ENCODE results near the gene FBXL17. TPM values are rescaled to one million over a fixed set of nuclear protein-coding genes. Genes with fewer than 3 reads are reported as not detected.

Gene FBXL17
- total RNA-seq, 2 experiments from 2014 or later, result 6.6 to 9.4 TPM

- Mint-ChIP-seq H3K27me3 (ENCODE audit: low read depth) (peaks cover 9% of the 10 kb centered on the region), H3K4me1 (ENCODE audit: low read depth) (no peaks in the 10 kb centered on the region), H3K4me3 (no peak overlapping the region), H3K9me3 (ENCODE audit: insufficient read depth) (no peaks in the 10 kb centered on the region), H3K27ac (no peak overlapping the region), H3K36me3 (ENCODE audit: low read depth) (no peaks in the 10 kb centered on the region)
- DNase-seq (no peak), ATAC-seq (no peak)
- POLR2A ChIA-PET, result no interaction called here
- CTCF ChIA-PET, result no interaction called here
Measured at GRCh38 chr5:107814183-107814827, 567.6 kb downstream of the FBXL17 start.

- H3K4me3 Mint-ChIP-seq, result no peak overlapping the region
- no peaks in the 10 kb centered on the region for H3K36me3 Mint-ChIP-seq (ENCODE audit: low read depth)
- H3K27me3 Mint-ChIP-seq (ENCODE audit: low read depth), result peaks cover 5% of the 10 kb centered on the region
- no peaks in the 10 kb centered on the region for H3K4me1 Mint-ChIP-seq (ENCODE audit: low read depth)
- CTCF ChIA-PET, result no interaction called here
- no peak overlapping the region for H3K27ac Mint-ChIP-seq
- no peak for DNase-seq
- H3K9me3 Mint-ChIP-seq (ENCODE audit: insufficient read depth), result no peaks in the 10 kb centered on the region
- no peak for ATAC-seq
- POLR2A ChIA-PET, result no interaction called here
Measured at GRCh38 chr5:107813559-107813958, 568.3 kb downstream of the FBXL17 start.

- no peaks in the 10 kb centered on the region for H3K36me3 Mint-ChIP-seq (ENCODE audit: low read depth)
- H3K4me1 Mint-ChIP-seq (ENCODE audit: low read depth), result no peaks in the 10 kb centered on the region
- H3K4me3 Mint-ChIP-seq, result no peak overlapping the region
- H3K27me3 Mint-ChIP-seq (ENCODE audit: low read depth), result peaks cover 2% of the 10 kb centered on the region
- no peaks in the 10 kb centered on the region for H3K9me3 Mint-ChIP-seq (ENCODE audit: insufficient read depth)
- no peak for ATAC-seq
- no peak for DNase-seq
- ChIA-PET CTCF (no interaction called here), POLR2A (no interaction called here)
- no peak overlapping the region for H3K27ac Mint-ChIP-seq
Measured at GRCh38 chr5:107812570-107813141, 569.2 kb downstream of the FBXL17 start.

- CTCF ChIA-PET, result no interaction called here
- H3K4me1 Mint-ChIP-seq (ENCODE audit: low read depth), result peaks cover 12% of the 10 kb centered on the region
- no peak for ATAC-seq
- H3K27ac Mint-ChIP-seq, result no peak overlapping the region
- no peaks in the 10 kb centered on the region for H3K9me3 Mint-ChIP-seq (ENCODE audit: insufficient read depth)
- no peaks in the 10 kb centered on the region for H3K27me3 Mint-ChIP-seq (ENCODE audit: low read depth)
- DNase-seq, result no peak
- POLR2A ChIA-PET, result no interaction called here
- H3K36me3 Mint-ChIP-seq (ENCODE audit: low read depth), result no peaks in the 10 kb centered on the region
- H3K4me3 Mint-ChIP-seq, result no peak overlapping the region
Measured at GRCh38 chr5:107809201-107810034, 572.5 kb downstream of the FBXL17 start.
